HG03575 (cell line): ENCODE measurements around the gene AK3.
"Not testable (repeated sequence)": the region's sequence is repeated elsewhere in the genome, so short reads cannot be mapped to it uniquely, and the experiment has no call there.

Source experiments
- ATAC-seq: cut with Tn5 transposase; IDR thresholded peaks from one replicate; pipeline ENCODE4 v1.9.1; 2021; ENCODE audit not compliant: unreplicated experiment, insufficient number of reproducible peaks, low FRiP score; ENCODE audit errors: extremely low read depth

Gene AK3

DNA sequence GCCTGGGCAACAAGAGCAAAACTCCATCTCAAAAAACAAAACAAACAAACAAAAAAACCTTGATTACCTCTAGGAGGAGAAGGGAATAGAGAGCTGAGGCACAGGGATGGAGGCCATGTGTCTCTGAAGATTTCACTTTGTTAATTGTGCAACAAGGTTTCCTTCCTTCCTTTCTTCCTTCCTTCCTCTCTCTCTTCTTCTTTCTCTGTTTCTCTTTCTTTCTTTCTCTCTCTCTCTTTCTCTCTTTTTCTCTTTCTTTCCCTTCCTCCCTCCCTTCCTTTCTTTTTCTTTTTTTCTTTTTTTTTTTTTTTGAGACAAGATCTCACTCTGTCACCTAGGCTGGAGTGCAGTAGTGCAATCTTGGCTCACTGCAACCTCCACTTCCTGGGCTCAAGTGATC is 13.5 kb upstream of the AK3 start:
- not testable (repeated sequence) for ATAC-seq

DNA sequence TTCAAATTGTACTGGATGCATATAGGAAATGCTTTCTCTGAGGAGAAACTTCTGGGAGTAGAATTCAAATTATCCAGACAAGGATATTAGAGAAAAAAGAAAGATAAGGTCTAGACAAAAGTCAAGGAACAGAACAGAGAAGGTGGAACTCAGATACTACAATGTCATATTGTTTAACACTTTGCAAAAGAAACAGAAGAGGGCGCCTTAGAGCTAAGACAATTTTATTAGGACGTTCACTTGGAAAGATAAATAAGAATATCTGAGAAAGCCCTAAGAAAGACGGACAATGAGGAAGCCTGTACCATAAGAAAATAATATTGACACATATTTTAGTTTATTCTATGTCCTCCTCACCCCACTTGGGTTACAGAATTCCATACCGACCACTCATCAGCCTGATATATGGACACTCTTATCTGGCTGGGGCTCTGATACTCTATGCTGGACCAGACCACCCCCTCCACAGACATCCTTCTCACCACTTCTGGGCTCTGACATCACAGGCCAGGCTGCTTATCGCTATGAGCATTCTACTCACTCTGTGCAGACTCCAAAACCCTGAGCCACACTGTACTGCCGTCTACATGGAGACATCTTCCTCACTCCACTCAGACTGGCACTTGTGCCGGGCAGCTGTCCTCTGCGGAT is 9.1 kb upstream of the AK3 start:
- ATAC-seq = no peak

DNA sequence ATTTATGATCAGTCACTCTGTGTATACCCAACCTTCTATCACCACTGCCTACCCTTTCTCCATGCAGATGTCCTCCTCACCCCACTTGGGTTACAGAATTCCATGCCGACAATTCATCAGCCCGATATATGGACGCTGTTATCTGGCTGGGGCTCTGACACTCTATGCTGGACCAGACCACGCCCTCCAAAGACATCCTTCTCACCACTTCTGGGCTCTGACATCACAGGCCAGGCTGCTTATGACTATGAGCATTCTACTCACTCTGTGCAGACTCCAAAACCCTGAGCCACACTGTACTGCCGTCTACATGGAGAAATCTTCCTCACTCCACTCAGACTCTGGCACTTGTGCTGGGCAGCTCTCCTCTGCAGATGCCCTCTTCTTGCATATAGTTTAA is 7.6 kb upstream of the AK3 start:
- no peak for ATAC-seq

DNA sequence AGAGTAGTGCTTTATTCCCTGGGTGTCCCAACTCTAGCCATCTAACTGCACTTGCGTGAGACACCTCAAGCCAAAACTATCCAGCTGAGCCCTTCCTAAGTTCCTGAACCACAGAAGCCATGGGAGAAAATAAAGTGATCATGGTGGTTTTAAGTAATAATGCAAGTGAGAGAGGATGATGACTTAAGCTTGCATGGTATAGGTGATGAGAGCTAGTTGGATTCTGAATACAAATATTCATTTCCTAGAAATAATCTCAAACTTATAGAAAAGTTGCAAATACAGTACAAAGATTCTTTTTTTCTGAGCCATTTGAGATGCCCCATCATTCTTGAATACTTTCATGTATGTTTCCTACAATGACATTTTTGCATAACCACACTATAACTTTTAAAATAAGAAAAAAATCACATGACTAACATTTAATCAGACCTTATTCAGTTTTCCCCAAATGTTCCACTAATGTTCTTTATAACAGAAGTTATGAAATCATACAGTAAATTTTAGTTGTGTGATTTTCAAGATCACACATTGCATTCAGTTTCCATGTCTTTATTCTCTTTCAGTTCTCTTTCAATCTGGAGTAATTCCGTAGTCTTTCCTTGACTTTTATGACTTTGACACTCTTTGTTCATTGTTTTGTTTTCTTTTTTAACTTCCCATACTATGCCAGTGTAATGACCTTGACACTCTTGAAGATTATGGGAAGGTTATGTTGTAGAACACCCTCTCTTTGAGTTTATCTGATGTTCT is 5.5 kb upstream of the AK3 start:
- no peak for ATAC-seq

DNA sequence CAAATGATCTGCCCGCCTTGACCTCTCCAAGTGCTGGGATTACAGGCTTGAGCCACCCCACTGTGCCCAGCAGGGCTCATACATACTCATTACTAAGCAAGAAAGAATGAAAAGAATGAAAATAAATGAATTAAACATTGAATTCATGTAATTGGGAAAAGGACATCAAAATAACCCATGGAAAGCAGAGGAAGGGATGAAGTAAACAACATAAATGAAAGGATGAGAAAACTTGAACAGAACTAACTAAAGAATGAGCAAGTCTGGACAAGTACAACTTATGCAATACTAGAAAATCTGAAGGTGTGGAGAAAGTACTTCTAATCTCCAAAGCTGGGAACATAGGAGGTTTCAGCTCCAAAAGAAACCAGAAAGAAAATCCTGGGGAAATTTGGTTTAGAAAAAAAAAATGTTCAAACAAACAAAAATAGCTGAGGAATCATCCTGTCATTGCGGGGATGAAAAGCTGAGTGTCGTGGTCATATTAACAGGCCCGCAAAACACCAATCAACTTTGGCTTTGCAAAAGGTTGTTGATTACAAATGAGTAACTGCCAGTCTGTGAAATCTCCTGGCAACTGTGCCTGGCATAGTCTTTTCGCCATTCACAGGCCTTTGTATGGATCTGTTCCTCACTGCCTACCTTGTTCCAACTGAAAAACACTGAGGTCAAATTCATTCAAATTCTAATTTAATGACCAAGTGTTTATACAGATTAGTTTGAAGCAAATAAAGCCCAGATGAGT is 2.3 kb upstream of the AK3 start:
- no peak for ATAC-seq

DNA sequence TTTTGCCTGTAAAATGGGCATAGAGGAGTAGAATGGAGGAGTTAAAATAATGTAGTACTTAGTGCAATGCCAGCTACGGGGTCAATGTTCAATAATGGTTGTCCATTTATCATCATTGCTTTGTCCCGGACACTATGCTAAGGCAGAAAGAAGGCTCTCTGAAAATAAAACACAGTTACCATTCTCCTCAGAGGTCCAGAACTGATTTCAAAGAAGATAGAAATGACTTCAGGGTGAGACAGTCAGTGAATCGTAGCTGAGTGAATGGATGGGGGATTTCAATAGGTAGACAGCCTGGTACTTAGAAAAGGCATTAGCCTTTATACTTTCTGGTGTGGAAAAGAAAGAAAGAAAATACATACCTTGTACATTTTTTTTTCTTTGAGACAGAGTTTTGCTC is 1.2 kb upstream of the AK3 start:
- no peak for ATAC-seq

DNA sequence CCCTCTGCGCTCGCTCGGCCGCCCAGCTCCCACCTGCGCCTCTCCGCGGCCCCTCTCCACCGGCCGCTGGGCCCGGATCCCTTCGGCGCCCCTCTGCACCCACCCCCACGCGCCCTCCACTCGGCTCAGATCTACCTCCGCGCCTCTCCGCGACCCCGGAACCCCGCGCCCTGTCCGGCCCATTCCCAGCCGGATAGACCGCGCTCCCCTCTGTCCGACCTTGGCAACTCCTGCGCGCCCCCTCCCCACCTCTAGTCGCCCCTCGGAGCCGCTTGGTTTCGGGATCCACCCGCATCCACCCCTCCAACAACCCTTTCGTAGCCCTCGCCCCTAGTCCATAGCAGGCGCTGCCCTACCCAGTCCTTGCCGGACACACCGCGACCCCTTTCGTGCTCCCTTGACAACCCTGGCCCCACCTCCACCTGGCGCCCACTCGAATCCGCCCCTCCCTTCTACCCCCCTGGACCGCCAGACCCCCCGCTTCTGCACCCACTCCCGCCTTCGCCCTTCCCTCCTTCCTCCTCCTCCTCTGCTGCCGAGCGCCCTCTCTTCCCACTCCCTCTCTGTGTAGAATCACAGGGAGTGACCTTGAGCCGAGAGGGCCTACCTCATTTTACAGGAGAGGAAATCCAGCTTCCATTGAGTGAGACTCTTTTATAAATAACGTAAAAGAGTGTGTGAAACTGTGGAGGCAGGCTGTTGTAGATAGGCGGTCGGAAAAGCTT is 525 bp upstream of the AK3 start:
- ATAC-seq = no peak

DNA sequence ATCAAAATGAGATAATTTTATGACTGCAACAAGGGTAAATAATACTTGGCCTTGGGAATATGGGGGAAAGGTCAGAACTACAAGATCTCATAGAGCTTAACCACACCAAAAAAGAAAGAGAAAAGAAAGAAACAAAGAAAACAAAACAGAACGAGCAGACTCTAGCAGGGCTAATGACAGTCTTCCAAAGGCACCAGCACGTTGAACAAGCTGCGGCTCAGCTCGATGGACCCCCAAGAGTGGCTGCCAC is 689 bp downstream of the AK3 start:
- no peak for ATAC-seq

DNA sequence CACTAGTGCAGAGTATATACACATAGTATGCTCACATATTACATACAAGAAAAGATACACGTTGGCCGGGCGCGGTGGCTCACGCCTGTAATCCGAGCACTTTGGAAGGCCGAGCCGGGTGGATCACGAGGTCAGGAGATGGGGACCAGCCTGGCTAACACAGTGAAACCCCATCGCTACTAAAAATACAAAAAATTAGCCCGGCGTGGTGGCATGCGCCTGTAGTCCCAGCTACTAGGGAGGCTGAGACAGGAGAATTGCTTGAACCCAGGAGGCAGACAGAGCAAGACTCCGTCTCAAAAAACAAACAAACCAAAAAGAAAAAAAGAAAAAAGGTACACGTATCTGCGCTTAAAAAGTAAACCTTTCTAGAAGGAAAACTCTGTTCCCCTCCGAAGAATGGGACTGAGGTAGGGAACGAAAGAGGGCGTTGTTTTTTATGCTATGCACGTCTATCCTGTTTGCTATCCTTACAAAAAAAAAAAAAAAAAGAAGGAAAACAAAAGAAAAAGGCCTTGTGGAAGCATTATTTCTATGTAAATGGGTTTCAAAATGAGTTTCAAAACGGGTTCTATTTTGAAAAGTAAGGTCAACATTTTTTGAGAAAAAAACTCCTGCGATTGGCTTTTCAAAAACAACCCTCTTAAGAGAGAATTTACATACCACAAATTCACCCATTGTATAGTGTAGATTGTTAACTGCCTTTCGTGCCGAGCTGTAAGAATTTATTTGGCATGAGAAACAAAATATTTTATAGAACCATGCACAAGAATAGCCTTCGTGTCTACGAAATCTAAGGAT is 1.2 kb downstream of the AK3 start:
- ATAC-seq = no peak

DNA sequence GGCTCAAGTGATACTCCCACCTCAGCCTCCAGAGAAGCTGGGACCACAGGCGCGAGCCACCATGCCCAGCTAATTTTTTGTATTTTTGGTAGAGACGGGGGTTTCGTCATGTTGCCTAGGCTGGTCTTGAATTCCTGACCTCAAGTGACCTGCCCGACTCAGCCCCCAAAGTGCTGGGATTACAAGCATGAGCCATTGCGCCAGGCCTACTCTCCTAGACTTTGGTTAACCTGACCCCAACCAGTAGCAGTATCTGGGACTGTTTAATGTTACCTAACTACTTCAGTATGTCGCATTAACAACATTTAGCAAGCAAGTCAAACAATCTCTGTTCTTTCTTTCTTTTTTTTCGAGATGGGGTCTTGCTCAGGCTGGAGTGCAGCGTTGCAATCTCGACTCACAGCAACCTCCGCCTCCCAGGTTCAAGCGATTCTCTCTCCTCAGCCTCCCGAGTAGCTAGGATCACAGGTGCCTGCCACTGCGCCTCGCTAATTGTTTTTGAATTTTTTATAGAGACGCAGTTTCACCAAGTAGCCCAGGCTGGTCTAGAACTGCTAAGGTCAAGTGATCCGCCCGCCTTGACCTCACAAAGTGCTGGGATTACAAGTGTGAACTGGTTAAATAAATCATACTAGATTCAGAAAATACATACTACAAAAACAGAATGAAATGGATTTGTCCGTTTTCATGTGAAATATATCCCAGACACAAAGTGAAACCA is 2.0 kb downstream of the AK3 start:
- ATAC-seq = no peak

DNA sequence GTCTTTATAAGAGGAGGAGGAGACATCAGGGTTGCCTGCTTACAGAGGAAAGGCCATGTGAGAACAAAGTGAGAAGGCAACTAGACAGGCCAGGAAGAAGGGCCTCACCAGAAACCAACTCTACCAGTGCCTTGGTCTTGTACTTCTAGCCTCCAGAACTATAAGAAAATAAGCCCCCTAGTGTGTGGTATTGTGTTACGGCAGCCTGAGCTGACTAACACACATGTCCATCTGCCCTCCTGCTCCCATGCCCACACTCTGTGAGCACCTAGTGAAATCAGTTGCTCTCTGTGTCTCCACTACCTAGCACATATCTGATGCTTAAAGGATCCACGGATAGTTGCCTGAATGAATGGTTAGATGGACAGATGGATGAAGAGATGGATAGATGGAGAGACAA is 6.9 kb downstream of the AK3 start:
- no peak for ATAC-seq

DNA sequence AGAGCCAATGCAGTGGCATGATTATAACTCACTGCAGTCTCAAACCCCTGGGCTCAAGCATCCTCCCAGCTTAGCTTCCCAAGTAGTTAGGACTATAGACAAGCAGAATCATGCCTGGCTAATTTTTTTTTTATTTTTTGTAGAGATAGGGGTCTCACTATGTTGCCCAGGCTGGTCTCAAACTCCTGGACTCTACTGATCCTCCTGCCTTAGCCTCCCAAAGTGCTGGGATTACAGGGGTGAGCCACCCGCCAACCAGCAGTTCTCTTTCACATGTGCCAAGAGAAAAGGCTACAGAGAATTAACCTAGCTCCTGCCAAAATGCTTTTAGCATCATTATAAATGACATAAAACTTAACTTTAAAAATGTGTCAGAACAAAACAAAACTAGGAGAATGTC is 8.1 kb downstream of the AK3 start:
- ATAC-seq = no peak

DNA sequence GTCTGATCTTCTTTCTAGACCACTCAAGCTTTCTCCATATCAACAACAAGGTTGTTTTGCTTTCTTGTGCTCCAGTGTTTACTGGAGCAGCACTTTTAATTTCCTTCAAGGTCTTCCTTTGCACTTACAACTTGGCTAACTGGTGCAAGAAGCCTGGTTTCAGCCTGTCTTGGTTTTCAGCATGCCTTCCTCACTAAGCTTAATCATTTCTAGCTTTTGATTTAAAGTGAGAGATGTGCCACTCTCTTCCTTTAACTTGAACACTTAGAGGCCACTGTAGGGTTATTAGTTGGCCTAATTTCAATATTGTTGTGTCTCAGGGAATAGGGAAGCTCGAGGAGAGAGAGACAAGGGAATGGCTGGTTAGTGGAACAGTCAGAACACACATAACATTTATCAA is 13.4 kb downstream of the AK3 start:
- no peak for ATAC-seq

DNA sequence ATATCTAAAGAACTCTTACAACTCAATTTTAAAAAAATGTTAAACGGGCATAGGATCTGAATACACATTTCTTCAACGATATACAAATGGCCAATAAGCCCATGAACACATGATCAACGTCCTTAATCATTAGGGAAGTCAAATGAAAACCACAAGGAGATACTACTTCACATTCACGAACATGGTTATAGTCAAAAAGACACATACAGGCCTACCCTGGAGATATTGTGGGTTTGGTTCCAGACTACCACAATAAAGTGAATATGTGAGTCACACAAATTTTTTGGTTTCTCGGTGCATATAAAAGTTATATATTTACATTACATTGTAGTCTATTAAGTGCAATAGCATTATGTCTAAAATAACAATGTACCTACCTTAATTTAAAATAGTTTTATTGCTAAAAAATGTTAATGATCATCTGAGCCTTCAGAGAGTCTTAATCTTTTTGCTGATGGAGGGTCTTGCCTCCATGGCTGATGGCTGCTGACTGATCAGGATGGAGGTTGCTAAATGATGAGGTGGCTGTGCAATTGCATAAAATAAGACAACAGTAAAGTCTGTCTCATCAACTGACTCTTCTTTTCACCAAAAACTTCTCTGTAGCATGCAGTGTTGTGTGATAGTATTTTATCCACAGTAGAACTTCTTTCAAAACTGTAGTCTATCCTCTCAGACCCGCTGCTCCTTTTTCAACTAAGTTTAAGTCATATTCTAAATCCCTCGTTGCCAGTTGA is 15.1 kb downstream of the AK3 start:
- no peak for ATAC-seq

DNA sequence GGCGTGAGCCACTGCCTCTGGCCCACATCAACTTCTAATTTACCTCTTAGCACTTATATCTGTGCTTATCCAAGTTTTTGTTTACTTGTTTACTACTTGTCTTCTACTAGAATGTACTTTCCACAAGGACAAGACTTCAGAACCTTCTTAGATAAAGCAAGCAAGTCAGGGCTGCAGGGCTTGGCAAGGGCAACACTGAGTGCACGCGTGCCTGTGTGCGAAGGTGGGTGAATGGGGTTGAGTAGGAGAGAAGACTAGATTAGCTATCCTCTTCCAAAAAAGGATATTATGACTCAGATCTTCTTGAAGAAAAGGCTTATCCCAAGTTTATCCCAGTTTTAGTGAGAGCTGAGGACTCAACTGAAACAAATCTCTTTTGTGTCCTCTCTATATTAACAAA is 19.3 kb downstream of the AK3 start:
- ATAC-seq = no peak

DNA sequence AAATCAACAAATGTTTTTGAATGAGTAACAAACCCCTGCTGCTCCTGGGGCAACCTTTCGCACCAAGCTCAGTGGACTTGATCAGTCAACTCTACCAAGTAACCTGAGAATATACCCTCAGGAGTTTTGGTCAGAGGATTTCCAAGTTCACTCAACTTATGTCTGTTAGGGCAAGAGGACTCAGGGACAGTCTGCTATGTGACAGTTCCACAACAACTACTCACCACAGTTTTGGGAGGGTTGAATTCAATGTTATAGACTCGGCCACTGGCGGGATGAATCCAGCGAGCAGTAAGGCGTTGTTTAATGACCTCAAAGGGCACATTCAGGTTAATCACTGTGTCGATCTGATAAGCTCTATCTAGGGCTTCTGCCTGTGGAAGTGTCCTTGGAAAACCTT is 22.1 kb downstream of the AK3 start:
- ATAC-seq = no peak

DNA sequence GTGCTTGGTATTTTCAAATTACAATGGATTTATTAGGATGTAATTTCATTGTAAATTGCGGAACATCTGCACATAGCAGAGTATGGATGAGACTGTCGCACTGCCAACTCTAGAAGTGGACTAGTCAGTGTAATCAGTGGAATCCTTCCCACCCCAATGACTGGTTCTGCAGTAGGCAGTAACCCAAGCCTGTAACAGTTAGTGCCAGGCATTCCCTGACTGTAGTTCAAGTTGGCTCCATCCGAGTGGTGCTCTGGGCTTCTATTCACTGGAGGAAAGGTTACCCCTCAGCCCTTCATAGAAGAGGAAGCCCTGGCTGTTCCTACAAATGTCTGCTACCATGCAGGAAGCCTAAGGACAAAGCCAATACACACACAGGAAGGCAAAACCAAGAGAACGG is 23.2 kb downstream of the AK3 start:
- no peak for ATAC-seq

DNA sequence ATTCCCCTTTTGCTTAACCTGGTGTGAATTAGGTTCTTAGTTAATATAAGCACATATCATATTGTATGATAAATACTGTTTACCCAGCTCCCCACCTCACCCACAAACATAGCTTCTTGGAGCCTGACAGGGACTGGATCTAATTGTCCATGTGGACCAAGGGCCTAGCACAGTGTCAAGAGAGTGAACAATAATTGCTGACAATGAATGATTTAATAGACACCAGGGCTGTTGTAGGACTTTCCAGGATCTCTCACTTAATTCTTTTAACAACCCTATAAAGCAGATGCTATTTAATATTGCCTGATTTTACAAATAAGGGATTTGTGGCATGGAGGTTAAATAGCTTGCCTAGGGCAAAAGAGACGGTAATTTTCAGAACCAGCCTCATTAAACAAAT is 24.8 kb downstream of the AK3 start:
- no peak for ATAC-seq
